Measurements from ENCODE around the gene DDX10. TPM values are rescaled to one million over a fixed set of nuclear protein-coding genes. Genes with fewer than 3 reads are reported as not detected.

Gene DDX10
- total RNA-seq, 4 donors from 2014 or later: 11.5 to 22.0 (median 14.3) TPM

DNA sequence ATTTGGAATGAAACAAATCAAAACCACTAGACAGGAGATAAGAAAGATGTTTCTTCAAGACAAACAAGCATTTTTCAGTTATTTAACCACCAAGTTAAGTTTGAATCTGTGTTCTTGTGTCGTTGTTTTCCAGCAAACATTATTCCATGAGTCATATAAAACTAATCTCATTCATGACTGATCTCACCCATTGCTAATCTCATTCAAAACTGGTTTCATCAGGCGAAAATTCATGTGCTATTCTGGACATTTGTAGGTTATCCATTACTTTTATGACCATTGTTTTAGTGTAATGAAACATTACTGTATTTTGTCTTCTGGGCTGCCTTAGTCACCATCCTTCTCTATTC is 221.8 kb downstream of the DDX10 start:
- DNase-seq (ENCODE audit: extremely low spot score): no peak
- Histone ChIP-seq H3K9me3 (no peaks in the 10 kb centered on the region), H3K36me3 (no peaks in the 10 kb centered on the region), H3K27ac (replicated peaks in 1 of 4) (no peak overlapping the region), H3K4me3 (no peak overlapping the region), H3K27me3 (no peaks in the 10 kb centered on the region), H3K4me1 (peaks cover 0 to 18% (median 8%) of the 10 kb centered on the region in 4 donors)
- intact Hi-C loops (cut with DNase I): no loop called here
- WGBS: 87% methylated on average over 2 of the region's 2 CpGs
- TF ChIP-seq EP300 (IDR thresholded peaks at IDR 0.05) (no peak), POLR2AphosphoS5 (IDR thresholded peaks at IDR 0.05) (no peak), POLR2A (IDR thresholded peaks at IDR 0.05; ENCODE audit: low read depth) (no peak)
- TF ChIP-seq, protein P1, sequence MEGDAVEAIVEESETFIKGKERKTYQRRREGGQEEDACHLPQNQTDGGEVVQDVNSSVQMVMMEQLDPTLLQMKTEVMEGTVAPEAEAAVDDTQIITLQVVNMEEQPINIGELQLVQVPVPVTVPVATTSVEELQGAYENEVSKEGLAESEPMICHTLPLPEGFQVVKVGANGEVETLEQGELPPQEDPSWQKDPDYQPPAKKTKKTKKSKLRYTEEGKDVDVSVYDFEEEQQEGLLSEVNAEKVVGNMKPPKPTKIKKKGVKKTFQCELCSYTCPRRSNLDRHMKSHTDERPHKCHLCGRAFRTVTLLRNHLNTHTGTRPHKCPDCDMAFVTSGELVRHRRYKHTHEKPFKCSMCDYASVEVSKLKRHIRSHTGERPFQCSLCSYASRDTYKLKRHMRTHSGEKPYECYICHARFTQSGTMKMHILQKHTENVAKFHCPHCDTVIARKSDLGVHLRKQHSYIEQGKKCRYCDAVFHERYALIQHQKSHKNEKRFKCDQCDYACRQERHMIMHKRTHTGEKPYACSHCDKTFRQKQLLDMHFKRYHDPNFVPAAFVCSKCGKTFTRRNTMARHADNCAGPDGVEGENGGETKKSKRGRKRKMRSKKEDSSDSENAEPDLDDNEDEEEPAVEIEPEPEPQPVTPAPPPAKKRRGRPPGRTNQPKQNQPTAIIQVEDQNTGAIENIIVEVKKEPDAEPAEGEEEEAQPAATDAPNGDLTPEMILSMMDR (IDR thresholded peaks at IDR 0.05): no peak

DNA sequence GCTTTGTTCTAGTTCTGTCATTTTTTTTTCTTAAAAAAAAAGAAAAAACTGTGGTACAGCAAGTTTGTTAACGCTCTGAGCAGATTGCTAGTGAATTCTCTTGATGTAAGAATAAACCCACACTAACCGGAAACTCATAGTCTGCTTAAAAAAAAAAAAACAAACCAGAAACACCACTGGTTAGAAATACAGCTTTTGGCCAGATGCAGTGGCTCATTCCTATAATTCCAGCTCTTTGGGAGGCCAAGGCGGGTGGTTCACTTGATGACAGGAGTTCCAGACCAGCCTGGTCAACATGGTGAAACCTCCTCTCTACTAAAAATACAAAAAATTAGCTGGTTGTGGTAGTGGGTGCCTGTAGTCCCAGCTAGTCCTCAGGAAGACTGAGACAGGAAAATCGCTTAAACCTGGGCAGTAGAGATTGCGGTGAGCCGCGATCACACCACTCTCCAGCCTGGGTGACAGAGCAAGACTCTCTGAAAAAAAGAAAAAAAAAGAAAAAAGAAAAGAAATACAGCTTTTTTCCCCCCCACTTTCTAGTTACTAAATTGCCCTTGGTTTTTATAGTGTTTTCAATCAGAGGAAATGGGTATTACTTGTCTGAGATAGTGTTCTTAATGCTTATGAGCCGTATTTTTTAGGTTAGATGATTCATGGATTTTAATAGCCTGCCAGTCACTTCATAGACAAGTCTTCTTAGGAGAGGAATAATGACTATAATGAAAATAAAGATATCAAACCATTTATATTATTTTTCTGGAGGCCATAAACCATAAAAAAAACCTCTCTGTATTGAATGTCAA is 222.8 kb downstream of the DDX10 start:
- H3K36me3 ChIP-seq: no peaks in the 10 kb centered on the region
- H3K9me3 ChIP-seq: no peaks in the 10 kb centered on the region
- DNase-seq (ENCODE audit: extremely low spot score): no peak
- 93% methylated on average over 8 of the region's 8 CpGs for WGBS
- H3K27me3 ChIP-seq: no peaks in the 10 kb centered on the region
- no peak overlapping the region for H3K4me3 ChIP-seq
- peaks cover 0 to 9% (median 0%) of the 10 kb centered on the region in 4 donors for H3K4me1 ChIP-seq
- no peak overlapping the region for H3K27ac ChIP-seq (replicated peaks in 1 of 4)
- TF ChIP-seq POLR2AphosphoS5 (IDR thresholded peaks at IDR 0.05) (no peak), EP300 (IDR thresholded peaks at IDR 0.05) (no peak), POLR2A (IDR thresholded peaks at IDR 0.05; ENCODE audit: low read depth) (no peak)
- TF ChIP-seq, protein P1 (IDR thresholded peaks at IDR 0.05): no peak
- intact Hi-C loops (cut with DNase I): no loop called here

DNA sequence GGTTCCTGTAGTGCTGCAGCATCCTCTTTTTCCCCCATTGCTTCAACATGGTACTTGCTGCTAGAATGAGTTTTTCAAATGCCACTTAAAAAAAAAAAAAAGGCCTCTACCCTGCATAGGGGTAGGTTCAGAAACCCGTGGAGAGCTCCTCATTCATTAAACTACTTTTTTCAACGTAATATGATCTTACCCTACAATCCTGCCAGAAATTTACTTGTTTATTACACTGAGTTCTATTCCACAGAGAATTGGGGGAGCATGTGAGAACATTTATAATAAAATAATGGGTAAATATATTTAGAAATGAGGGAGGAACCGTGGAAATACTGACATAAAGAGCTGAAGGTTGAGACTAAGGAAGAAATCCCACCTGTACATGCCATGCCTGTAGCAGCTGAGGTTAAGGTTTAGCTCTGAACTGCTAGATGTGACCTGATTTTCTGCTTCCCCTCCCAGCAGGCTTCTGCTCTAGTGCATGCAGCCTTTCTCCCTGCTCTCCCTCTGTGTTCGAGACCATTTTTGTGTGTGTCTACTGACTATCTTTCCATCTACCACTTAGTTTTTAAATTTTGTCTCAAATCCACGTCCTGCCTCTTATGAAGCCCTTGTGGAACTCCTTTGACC is 225.7 kb downstream of the DDX10 start:
- H3K27ac ChIP-seq (replicated peaks in 1 of 4): no peak overlapping the region
- intact Hi-C loops (cut with DNase I): no loop called here
- 81% methylated on average over 5 of the region's 5 CpGs for WGBS

DNA sequence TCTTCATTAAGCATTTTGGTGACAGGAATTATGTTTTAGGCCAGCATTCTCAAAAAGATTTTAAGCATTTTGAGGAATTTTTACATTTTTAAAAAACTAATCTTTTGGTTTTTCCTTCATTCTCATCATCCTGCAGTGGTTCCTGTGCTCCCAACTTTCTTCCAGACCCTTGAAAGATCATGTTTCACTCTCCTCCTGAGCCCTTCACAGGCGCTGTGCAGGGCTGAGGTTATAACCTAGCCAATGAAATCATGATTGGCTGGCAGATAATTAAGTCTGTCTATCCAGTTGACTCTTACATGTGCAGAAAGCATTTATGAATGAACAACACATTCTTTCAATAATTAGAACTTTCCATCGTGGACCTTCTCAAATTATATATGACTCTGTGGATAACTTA is 226.3 kb downstream of the DDX10 start:
- Histone ChIP-seq H3K27ac (replicated peaks in 1 of 4) (no peak overlapping the region), H3K4me3 (no peak overlapping the region), H3K9me3 (no peaks in the 10 kb centered on the region), H3K36me3 (no peaks in the 10 kb centered on the region), H3K27me3 (no peaks in the 10 kb centered on the region), H3K4me1 (peaks cover 0 to 6% (median 0%) of the 10 kb centered on the region in 4 donors)
- TF ChIP-seq, protein P1 (IDR thresholded peaks at IDR 0.05): no peak
- TF ChIP-seq POLR2A (IDR thresholded peaks at IDR 0.05; ENCODE audit: low read depth) (no peak), EP300 (IDR thresholded peaks at IDR 0.05) (no peak)
- 82% methylated on average over 2 of the region's 2 CpGs for WGBS
- DNase-seq (ENCODE audit: extremely low spot score): no peak
- intact Hi-C loops (cut with DNase I): no loop called here

More for the DNA sequence above, 225.7 kb downstream of the DDX10 start:
- Histone ChIP-seq H3K9me3 (no peaks in the 10 kb centered on the region), H3K4me1 (peaks cover 0 to 6% (median 0%) of the 10 kb centered on the region in 4 donors), H3K36me3 (no peaks in the 10 kb centered on the region), H3K4me3 (no peak overlapping the region), H3K27me3 (no peaks in the 10 kb centered on the region)
- TF ChIP-seq, protein P1 (IDR thresholded peaks at IDR 0.05): no peak
- no peak for TF ChIP-seq POLR2A (IDR thresholded peaks at IDR 0.05; ENCODE audit: low read depth)
- no peak for TF ChIP-seq POLR2AphosphoS5 (IDR thresholded peaks at IDR 0.05)
- TF ChIP-seq EP300 (IDR thresholded peaks at IDR 0.05): no peak
- no peak for DNase-seq (ENCODE audit: extremely low spot score)
